NB4 (cell line): ENCODE measurements around the gene PTGS1.

Source experiments
- CTCF ChIP-seq: IDR thresholded peaks from one replicate; pipeline ENCODE4 v1.5.1; 2012; ENCODE audit warnings: low read depth, low read length
- MAX ChIP-seq: IDR thresholded peaks from 2 replicates; pipeline ENCODE4 v1.6.1; 2011; ENCODE audit warnings: low read depth, low read length
- POLR2A ChIP-seq: IDR thresholded peaks from 2 replicates; pipeline ENCODE4 v1.6.1; 2011; ENCODE audit warnings: mild to moderate bottlenecking; ENCODE audit not compliant: insufficient read length; ENCODE audit errors: extremely low read depth

- TF ChIP-seq CTCF (no peak), MAX (no peak), POLR2A (no peak)
Measured at GRCh38 chr9:122442568-122442967, 71.7 kb downstream of the PTGS1 start.
